GM19452 (cell line): ENCODE measurements around the gene EPSTI1.

Experiments used
- ATAC-seq: cut with Tn5 transposase; IDR thresholded peaks from one replicate; pipeline ENCODE4 v1.9.1; 2021; ENCODE audit not compliant: unreplicated experiment

The EPSTI1 gene

GRCh38 chr13:42973581-42973980, 18.5 kb downstream of the EPSTI1 start:
- no peak for ATAC-seq

GRCh38 chr13:42971691-42972347, 20.2 kb downstream of the EPSTI1 start:
- no peak for ATAC-seq

- no peak for ATAC-seq
Observed at GRCh38 chr13:42970824-42971690, 21.0 kb downstream of the EPSTI1 start.

- ATAC-seq = no peak
Observed at GRCh38 chr13:42969565-42970172, 22.4 kb downstream of the EPSTI1 start.

- ATAC-seq = no peak
Observed at GRCh38 chr13:42968906-42969305, 23.1 kb downstream of the EPSTI1 start.

GRCh38 chr13:42967660-42968059, 24.4 kb downstream of the EPSTI1 start:
- ATAC-seq = no peak

- no peak for ATAC-seq
Observed at GRCh38 chr13:42965281-42965680, 26.8 kb downstream of the EPSTI1 start.

- no peak for ATAC-seq
Observed at GRCh38 chr13:42964761-42965161, 27.3 kb downstream of the EPSTI1 start.

- ATAC-seq = no peak
Observed at GRCh38 chr13:42959615-42960014, 32.4 kb downstream of the EPSTI1 start.

GRCh38 chr13:42957881-42958280, 34.2 kb downstream of the EPSTI1 start:
- ATAC-seq = no peak

- no peak for ATAC-seq
Observed at GRCh38 chr13:42950181-42950580, 41.9 kb downstream of the EPSTI1 start.

GRCh38 chr13:42947925-42948324, 44.1 kb downstream of the EPSTI1 start:
- no peak for ATAC-seq

- no peak for ATAC-seq
Observed at GRCh38 chr13:42946927-42947326, 45.1 kb downstream of the EPSTI1 start.

- ATAC-seq = no peak
Observed at GRCh38 chr13:42929886-42930535, 62.0 kb downstream of the EPSTI1 start.

- no peak for ATAC-seq
Observed at GRCh38 chr13:42926555-42926954, 65.5 kb downstream of the EPSTI1 start.

- ATAC-seq = no peak
Observed at GRCh38 chr13:42926043-42926442, 66.0 kb downstream of the EPSTI1 start.

- no peak for ATAC-seq
Observed at GRCh38 chr13:42925626-42926025, 66.4 kb downstream of the EPSTI1 start.

- ATAC-seq = no peak
Observed at GRCh38 chr13:42924344-42924743, 67.7 kb downstream of the EPSTI1 start.

- no peak for ATAC-seq
Observed at GRCh38 chr13:42907745-42908144, 84.3 kb downstream of the EPSTI1 start.

GRCh38 chr13:42906257-42906656, 85.8 kb downstream of the EPSTI1 start:
- ATAC-seq = no peak

- ATAC-seq = no peak
Observed at GRCh38 chr13:42905579-42905978, 86.5 kb downstream of the EPSTI1 start.
